CD4-positive, alpha-beta T cell (primary cell): ENCODE measurements around the gene PRR15L. TPM values are rescaled to one million over a fixed set of nuclear protein-coding genes. Genes with fewer than 3 reads are reported as not detected.

ENCODE experiments used
- ATAC-seq: fragments of 200-7000 bp; cut with Tn5 transposase; one replicate; pipeline ENCODE4 v1.10.0; 2022; ENCODE audit warnings: mild to moderate bottlenecking; ENCODE audit not compliant: poor library complexity
- CTCF ChIA-PET: fragments of 350-600 bp; sonication (Branson Sonifier 250); formaldehyde crosslinking; loops from one replicate; lab custom pipeline; 2021; ENCODE audit warnings: antibody characterized with exemption, inconsistent platforms; lab: Charles Lee
- POLR2A ChIA-PET: fragments of 350-600 bp; sonication (Branson Sonifier 250); formaldehyde crosslinking; loops from one replicate; lab custom pipeline; 2021; ENCODE audit warnings: antibody characterized with exemption, inconsistent platforms; lab: Charles Lee
- DNase-seq, 14 experiments: peaks; one replicate each; pipeline ENCODE4 v3.0.0-alpha.2; 2013 to 2020; ENCODE audit warnings: mixed read lengths in 2 of 14
- H3K27ac ChIP-seq, 2 donors: one replicate each; pipeline versions ENCODE4 v1.5.1 to v1.7.0; 2013; ENCODE audit warnings: low read length in 2 of 2, low read depth in 1 of 2, mild to moderate bottlenecking in 1 of 2
- H3K27me3 ChIP-seq, 2 experiments: 1 replicate in 1 of 2; 2 replicates in 1 of 2; pipeline versions ENCODE4 v1.6.1 to v1.7.0; 2013; ENCODE audit warnings: low read length in 2 of 2, control low read depth in 1 of 2, mild to moderate bottlenecking in 1 of 2, moderate library complexity in 1 of 2; ENCODE audit not compliant: insufficient read depth in 2 of 2, control insufficient read depth in 1 of 2
- H3K36me3 ChIP-seq: one replicate; pipeline ENCODE4 v1.6.1; 2013; ENCODE audit warnings: low read length, control low read depth; ENCODE audit not compliant: insufficient read depth
- H3K4me1 ChIP-seq: one replicate; pipeline ENCODE4 v1.6.1; 2013; ENCODE audit warnings: low read length, control low read depth; ENCODE audit not compliant: insufficient read depth
- H3K4me3 ChIP-seq: one replicate; pipeline ENCODE4 v1.5.1; 2013; ENCODE audit warnings: mild to moderate bottlenecking, low read length, moderate library complexity
- H3K9me3 ChIP-seq, 2 experiments: 1 replicate in 1 of 2; 2 replicates in 1 of 2; pipeline versions ENCODE4 v1.6.1 to v1.7.0; 2013; ENCODE audit warnings: low read length in 2 of 2, mild to moderate bottlenecking in 2 of 2, control low read depth in 1 of 2, moderate library complexity in 1 of 2; ENCODE audit not compliant: control insufficient read depth in 1 of 2, insufficient read depth in 1 of 2
- H3K27ac Mint-ChIP-seq: one replicate; pipeline ENCODE4 v1.8.0; 2020; ENCODE audit warnings: mixed read lengths
- H3K27me3 Mint-ChIP-seq: one replicate; pipeline ENCODE4 v1.8.0; 2021; ENCODE audit warnings: mixed read lengths
- H3K36me3 Mint-ChIP-seq: one replicate; pipeline ENCODE4 v1.8.0; 2021; ENCODE audit warnings: low read depth, mixed read lengths
- H3K4me1 Mint-ChIP-seq: one replicate; pipeline ENCODE4 v1.8.0; 2021; ENCODE audit warnings: low read depth, mixed read lengths
- H3K4me3 Mint-ChIP-seq: one replicate; pipeline ENCODE4 v1.8.0; 2020; ENCODE audit warnings: mild to moderate bottlenecking, mixed read lengths
- H3K9me3 Mint-ChIP-seq: one replicate; pipeline ENCODE4 v1.8.0; 2020; ENCODE audit warnings: mixed read lengths
- CTCF ChIP-seq: fragments of 200-600 bp; IDR thresholded peaks from one replicate; pipeline ENCODE4 v1.8.0; 2022; ENCODE audit warnings: antibody characterized with exemption, mild to moderate bottlenecking
- intact Hi-C, 2 experiments: fragments of 100-400 bp; cut with DNase I in 1 of 2; cut with micrococcal nuclease in 1 of 2; formaldehyde crosslinking; loops; one replicate each; pipeline versions ENCODE4 v1.15.1 to v1.9.0; 2023 to 2025; cut with DNase I, micrococcal nuclease
- total RNA-seq, 174 experiments: library from RNA in 2 of 174; stranded (reverse) in 2 of 174; gene quantifications; one replicate each; pipeline ENCODE4 v1.2.3 and lab custom pipeline; 2021 to 2026

The PRR15L gene
- total RNA-seq, 2 experiments from 2014 or later: not detected

GRCh38 chr17:47983492-47984223, 26.0 kb upstream of the PRR15L start:
- no peaks in the 10 kb centered on the region for H3K9me3 ChIP-seq
- H3K36me3 ChIP-seq: peaks cover 41% of the 10 kb centered on the region
- peaks cover 19% of the 10 kb centered on the region for H3K4me1 ChIP-seq
- Mint-ChIP-seq H3K9me3 (no peaks in the 10 kb centered on the region), H3K27ac (no peak overlapping the region), H3K4me3 (no peak overlapping the region), H3K36me3 (peaks cover 52% of the 10 kb centered on the region), H3K4me1 (no peaks in the 10 kb centered on the region), H3K27me3 (no peaks in the 10 kb centered on the region)
- no peak overlapping the region for H3K4me3 ChIP-seq
- H3K27me3 ChIP-seq: no peaks in the 10 kb centered on the region
- POLR2A ChIA-PET: no interaction called here
- no peak overlapping the region for H3K27ac ChIP-seq
- no peak for DNase-seq
- no peak for ATAC-seq
- CTCF ChIA-PET: interaction anchor here (1.1 kb wide), 1 partner anchor 13 kb away, joined by 3 read pairs; the partner anchor contains the start of gene CDK5RAP3
- intact Hi-C loops: no loop called here
- no peak for TF ChIP-seq CTCF

- H3K36me3 Mint-ChIP-seq: peaks cover 59% of the 10 kb centered on the region
- CTCF ChIA-PET: interaction anchor here (1.1 kb wide), 1 partner anchor 12 kb away, joined by 3 read pairs; the partner anchor contains the start of gene CDK5RAP3
Observed at GRCh38 chr17:47982645-47983390, 25.1 kb upstream of the PRR15L start.

More at GRCh38 chr17:47982645-47983390, 25.1 kb upstream of the PRR15L start:
- DNase-seq (no peak), ATAC-seq (no peak)
- Mint-ChIP-seq H3K27me3 (no peaks in the 10 kb centered on the region), H3K4me1 (no peaks in the 10 kb centered on the region), H3K9me3 (no peaks in the 10 kb centered on the region), H3K27ac (no peak overlapping the region), H3K4me3 (no peak overlapping the region)
- H3K36me3 ChIP-seq: peaks cover 47% of the 10 kb centered on the region
- H3K9me3 ChIP-seq: no peaks in the 10 kb centered on the region
- TF ChIP-seq CTCF: no peak
- H3K4me1 ChIP-seq: peaks cover 19% of the 10 kb centered on the region
- no peaks in the 10 kb centered on the region for H3K27me3 ChIP-seq
- H3K27ac ChIP-seq: no peak overlapping the region
- POLR2A ChIA-PET: interaction anchor here (1.0 kb wide), 1 partner anchor 12 kb away, joined by 3 read pairs; the partner anchor contains the start of gene CDK5RAP3
- H3K4me3 ChIP-seq: no peak overlapping the region
- intact Hi-C loops: no loop called here
